Ishikawa (cell line): ENCODE data around the gene TREM2.

Source experiments
- CREB1 ChIP-seq: IDR thresholded peaks from 2 replicates; pipeline ENCODE4 v1.6.1; 2012; ENCODE audit warnings: low read depth
- EGR1 ChIP-seq: IDR thresholded peaks from 2 replicates; pipeline ENCODE4 v1.6.1; 2012
- FOXM1 ChIP-seq: IDR thresholded peaks from 2 replicates; pipeline ENCODE4 v1.6.1; 2012; ENCODE audit warnings: low read depth, borderline replicate concordance
- MAX ChIP-seq: IDR thresholded peaks from 2 replicates; pipeline ENCODE4 v1.6.1; 2012
- NFIC ChIP-seq: IDR thresholded peaks from 2 replicates; pipeline ENCODE4 v1.6.1; 2012
- REST ChIP-seq: IDR thresholded peaks from 2 replicates; pipeline ENCODE4 v1.6.1; 2012; ENCODE audit warnings: low read depth, mild to moderate bottlenecking
- TAF1 ChIP-seq: IDR thresholded peaks from 2 replicates; pipeline ENCODE4 v1.6.1; 2012; ENCODE audit warnings: low read depth, mild to moderate bottlenecking
- TEAD4 ChIP-seq: IDR thresholded peaks from 2 replicates; pipeline ENCODE4 v1.6.1; 2012
- ZBTB7A ChIP-seq: IDR thresholded peaks from 2 replicates; pipeline ENCODE4 v1.6.1; 2012; ENCODE audit warnings: low read depth

GRCh38 chr6:41167173-41167963 lies 4.5 kb upstream of the TREM2 start:
- no peak for TF ChIP-seq ZBTB7A
- TF ChIP-seq REST, result peak; percentile 95
- TF ChIP-seq FOXM1, result no peak
- no peak for TF ChIP-seq NFIC
- no peak for TF ChIP-seq TEAD4
- TF ChIP-seq CREB1, result no peak
- no peak for TF ChIP-seq EGR1
- peak; percentile 52; the same call in 1 of the 2 replicates for TF ChIP-seq MAX
- no peak for TF ChIP-seq TAF1
